HG02642 (cell line): ENCODE measurements around the gene HAUS2.

Experiments
- ATAC-seq: cut with Tn5 transposase; IDR thresholded peaks from one replicate; pipeline ENCODE4 v1.9.1; 2021; ENCODE audit warnings: mild to moderate bottlenecking; ENCODE audit not compliant: unreplicated experiment, poor library complexity

The HAUS2 gene

DNA sequence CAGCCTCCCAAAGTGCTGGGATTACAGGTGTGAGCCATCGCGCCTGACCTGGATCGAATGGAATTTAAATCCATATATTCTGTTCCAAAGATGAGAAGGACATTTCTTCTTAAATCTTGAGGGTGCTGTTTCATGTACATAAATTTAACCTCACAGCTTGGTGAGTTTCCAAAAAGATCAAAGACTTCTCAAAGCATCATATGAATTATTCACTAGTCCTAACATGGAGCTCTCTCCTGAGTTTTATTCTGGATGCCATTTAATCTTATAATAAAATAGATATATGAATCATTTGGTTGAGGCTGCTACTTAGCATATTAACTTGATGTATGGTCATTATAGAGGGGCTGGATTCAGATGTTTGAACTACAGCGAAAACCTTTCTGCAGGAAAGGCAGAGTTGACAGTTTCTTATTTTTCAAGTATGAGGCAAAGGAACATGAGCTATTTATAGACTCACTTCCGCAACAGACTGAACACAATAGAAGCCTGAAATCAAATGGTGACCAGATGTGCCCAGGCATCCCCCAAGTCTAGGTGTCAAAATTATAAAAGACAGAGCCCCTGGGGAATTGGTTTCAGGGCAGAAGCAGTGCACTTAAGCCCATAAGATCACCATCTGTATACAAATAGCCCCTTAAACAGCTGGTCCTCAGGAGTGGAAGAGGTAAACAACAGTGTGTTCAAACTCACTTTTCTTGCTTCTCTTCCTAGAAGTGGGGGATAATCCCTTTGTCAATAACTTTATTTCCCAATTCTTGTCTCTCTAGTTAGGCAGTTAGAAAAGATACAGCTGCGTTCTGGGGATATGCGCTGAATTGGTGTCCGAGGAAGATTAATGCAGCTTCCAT, 56.5 kb downstream of the HAUS2 start:
- ATAC-seq = no peak

DNA sequence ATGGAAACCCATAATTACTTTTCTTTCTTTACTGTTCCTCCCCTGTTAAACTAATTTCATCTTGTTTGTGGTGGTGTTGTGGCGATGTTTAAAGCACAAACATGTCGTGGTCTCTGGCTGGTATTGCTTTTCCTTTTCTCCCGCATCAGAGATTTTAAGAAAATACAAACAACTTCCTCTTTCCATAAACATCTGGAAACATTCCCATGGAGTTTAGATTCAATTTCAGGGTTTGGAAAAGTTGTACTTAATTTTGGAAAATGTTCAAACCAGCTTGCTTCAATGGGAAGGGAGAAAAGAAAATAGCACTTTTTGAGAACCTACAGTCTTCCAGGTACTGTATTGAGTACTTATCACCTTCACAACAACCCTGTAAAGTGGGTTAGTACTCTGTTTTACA, 57.2 kb downstream of the HAUS2 start:
- no peak for ATAC-seq

DNA sequence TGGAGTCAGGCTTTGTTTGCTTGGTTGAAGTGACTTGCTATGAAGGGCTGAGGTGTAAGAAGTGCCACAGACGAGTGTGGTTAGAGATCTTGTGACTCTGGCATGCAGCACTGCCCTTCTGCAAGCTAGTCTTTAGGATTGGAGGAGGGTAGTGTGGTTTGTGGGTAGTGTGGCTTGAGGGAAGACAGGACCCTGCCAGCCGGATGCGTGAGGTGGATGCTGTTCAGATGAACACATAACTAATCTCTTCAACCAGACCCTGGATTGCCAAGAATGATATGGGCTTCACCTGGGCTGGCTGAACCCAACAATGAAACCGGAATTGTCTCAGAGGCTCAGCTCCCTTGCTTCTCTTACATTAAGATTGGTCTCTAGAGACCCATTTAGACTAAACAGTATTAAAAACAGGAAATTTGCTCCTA, 59.5 kb downstream of the HAUS2 start:
- ATAC-seq = peak; percentile 58

DNA sequence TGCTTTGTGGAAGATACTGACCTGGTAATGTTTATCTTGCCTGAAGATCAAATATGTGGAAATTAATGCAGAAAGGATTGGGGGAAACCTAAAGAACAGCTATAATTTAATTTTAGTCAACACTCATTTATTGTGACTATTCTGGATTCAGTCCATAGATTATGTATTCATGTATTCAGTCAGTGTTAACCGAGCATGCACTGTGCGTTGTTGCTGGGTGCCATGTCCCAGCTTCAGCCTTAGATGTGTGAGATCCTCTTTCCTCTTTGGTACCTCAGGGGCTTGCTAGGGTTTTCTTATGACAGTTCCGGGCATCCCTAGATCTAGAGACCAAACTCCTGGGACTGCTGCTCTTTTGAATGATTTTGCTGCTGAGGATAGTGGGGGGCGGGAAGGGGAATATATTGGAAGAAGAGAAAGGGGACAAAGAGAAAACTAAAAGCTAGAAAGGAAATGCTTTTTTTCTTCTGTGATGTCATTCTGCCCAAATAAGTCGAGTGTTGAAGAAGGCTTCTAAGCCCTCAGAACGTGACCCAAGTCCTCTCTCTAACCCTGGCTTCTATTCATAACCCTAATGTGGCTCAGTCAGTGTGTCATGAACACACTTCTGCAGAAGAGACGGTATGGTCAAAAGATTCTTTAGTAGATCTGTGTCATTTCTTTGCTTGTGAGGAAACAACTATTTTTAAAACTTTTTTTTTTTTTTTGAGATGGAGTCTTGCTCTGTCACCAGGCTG, 60.3 kb downstream of the HAUS2 start:
- ATAC-seq = no peak

DNA sequence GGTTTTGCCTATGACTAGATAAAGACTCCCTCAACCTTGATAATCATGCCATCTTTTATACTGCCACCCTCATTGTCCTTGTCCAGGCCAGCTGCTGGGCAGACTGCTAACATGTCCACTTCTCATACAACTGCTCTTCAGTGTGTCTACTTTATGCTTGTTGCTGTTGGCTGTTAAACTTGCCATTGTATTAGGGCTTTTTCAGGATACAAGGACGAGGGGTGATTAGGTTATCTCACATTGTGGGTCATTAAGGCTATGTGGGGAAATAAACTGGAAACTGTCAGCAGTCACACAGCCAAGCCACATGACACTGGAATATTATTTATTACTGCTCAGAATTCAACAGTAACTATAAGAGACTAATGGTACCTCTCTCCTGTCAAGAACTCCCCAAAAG, 62.9 kb downstream of the HAUS2 start:
- ATAC-seq = no peak

DNA sequence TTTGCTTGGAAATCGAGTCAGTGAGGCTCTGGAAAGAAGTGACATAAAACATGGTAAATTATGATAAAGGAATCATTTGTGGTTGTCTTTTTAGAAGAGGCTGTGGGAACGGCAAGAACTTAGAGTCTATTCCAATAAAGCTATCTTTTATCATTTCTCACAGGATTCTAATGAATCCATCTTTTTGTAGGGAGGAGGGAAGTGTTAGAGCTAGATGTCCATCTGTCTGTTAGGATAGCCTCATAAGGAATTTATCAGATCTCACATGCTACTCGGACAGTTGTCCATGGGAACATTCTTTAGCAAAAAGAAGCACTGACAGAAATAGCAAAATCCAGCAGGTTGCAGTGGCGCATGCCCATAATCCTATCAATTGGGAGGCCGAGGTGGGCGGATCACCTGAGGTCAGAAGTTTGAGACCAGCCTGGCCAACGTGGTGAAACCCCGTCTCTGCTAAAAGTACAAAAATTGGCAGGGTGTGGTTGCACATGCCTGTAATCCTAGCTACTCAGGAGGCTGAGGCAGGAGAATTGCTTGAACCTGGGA, 63.8 kb downstream of the HAUS2 start:
- ATAC-seq = no peak

DNA sequence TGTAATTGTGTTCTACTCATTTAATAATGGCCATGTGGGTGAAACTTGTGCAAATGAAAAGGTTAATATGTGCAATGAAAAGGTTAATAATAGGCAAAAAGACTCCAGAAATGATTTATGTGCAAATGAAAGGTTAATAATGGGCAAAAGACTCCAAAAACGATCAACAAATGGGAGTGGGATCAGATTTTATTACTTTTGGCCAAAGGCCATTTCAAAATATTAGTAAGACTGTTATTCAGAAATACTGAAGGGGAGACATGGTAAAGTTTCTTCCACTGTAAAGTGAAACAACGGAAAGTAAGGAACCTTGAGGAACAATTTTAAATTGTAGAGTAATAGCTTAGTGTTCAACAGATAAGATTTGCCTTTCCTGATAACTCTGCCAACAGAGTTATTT, 67.5 kb downstream of the HAUS2 start:
- no peak for ATAC-seq
